AG09319 (cell line): ENCODE data around the gene DMRTB1.

Experiments
- DNase-seq: peaks from one replicate; pipeline ENCODE4 v3.0.0-alpha.2; 2010; ENCODE audit warnings: low read depth; ENCODE audit errors: extremely low read depth
- CTCF ChIP-seq: IDR thresholded peaks from 2 replicates; pipeline ENCODE4 v1.5.1; 2011; ENCODE audit warnings: low read depth, mild to moderate bottlenecking, inconsistent platforms, low read length, moderate library complexity

Gene DMRTB1

GRCh38 chr1:53507116-53507820, 48.1 kb downstream of the DMRTB1 start:
- DNase-seq = no peak
- TF ChIP-seq CTCF = no peak

- TF ChIP-seq CTCF = no peak
- no peak for DNase-seq
Observed at GRCh38 chr1:53508056-53508990, 49.1 kb downstream of the DMRTB1 start.

GRCh38 chr1:53508991-53509666, 49.9 kb downstream of the DMRTB1 start:
- no peak for DNase-seq
- TF ChIP-seq CTCF = no peak

- no peak for DNase-seq
- TF ChIP-seq CTCF = no peak
Observed at GRCh38 chr1:53509775-53510174, 50.6 kb downstream of the DMRTB1 start.

- no peak for DNase-seq
- TF ChIP-seq CTCF = no peak
Observed at GRCh38 chr1:53510215-53510614, 51.0 kb downstream of the DMRTB1 start.

GRCh38 chr1:53511323-53511932, 52.2 kb downstream of the DMRTB1 start:
- no peak for TF ChIP-seq CTCF
- DNase-seq = no peak
